HepG2 (cell line): Measurements from ENCODE around the gene MAPRE3. TPM values are rescaled to one million over a fixed set of nuclear protein-coding genes. Genes with fewer than 3 reads are reported as not detected.

ENCODE experiments used
- EZH2 ChIP-seq: conservative IDR thresholded peaks from 2 replicates; pipeline ENCODE4 v1.6.1; 2012; ENCODE audit warnings: mild to moderate bottlenecking, low read depth, low read length, moderate library complexity
- HOXA3 ChIP-seq: sonication (generic); formaldehyde crosslinking; IDR thresholded peaks from 2 replicates; pipeline ENCODE4 v1.5.0; 2020; ENCODE audit warnings: missing genetic modification reagents
- MAF1 ChIP-seq: sonication (generic); formaldehyde crosslinking; IDR thresholded peaks from 2 replicates; pipeline ENCODE4 v1.5.0; 2020; ENCODE audit warnings: missing genetic modification reagents, borderline replicate concordance
- NCOA1 ChIP-seq: sonication (generic); formaldehyde crosslinking; IDR thresholded peaks from 2 replicates; pipeline ENCODE4 v1.9.0; 2021; ENCODE audit warnings: missing genetic modification reagents
- NCOA2 ChIP-seq: sonication (generic); formaldehyde crosslinking; IDR thresholded peaks from 2 replicates; pipeline ENCODE4 v1.8.0; 2022; ENCODE audit warnings: inconsistent platforms
- NFE2 ChIP-seq: sonication (generic); formaldehyde crosslinking; IDR thresholded peaks from 2 replicates; pipeline ENCODE4 v1.4.0; 2020; ENCODE audit warnings: missing genetic modification reagents
- NFKB2 ChIP-seq: sonication (generic); formaldehyde crosslinking; IDR thresholded peaks from 2 replicates; pipeline ENCODE4 v1.4.0; 2020; ENCODE audit warnings: missing genetic modification reagents, borderline replicate concordance
- NKX3-1 ChIP-seq: sonication (generic); formaldehyde crosslinking; IDR thresholded peaks from 2 replicates; pipeline ENCODE4 v1.5.0; 2020; ENCODE audit warnings: missing genetic modification reagents
- NR1H2 ChIP-seq: sonication (generic); formaldehyde crosslinking; IDR thresholded peaks from 2 replicates; pipeline ENCODE4 v1.8.1; 2022; ENCODE audit warnings: low read depth, missing genetic modification reagents, borderline replicate concordance
- PRDM15 ChIP-seq: sonication (generic); formaldehyde crosslinking; IDR thresholded peaks from 2 replicates; pipeline ENCODE4 v1.4.0; 2020; ENCODE audit warnings: missing genetic modification reagents
- RBFOX2 ChIP-seq: fragments of 200-400 bp; formaldehyde crosslinking; IDR thresholded peaks from 2 replicates; pipeline ENCODE4 v1.6.1; 2017; ENCODE audit warnings: low read depth, mild to moderate bottlenecking, low read length
- SNRNP70 ChIP-seq: fragments of 200-400 bp; formaldehyde crosslinking; IDR thresholded peaks from 2 replicates; pipeline ENCODE4 v1.6.1; 2017; ENCODE audit warnings: mild to moderate bottlenecking, low read depth, low read length, moderate library complexity
- TBX3 ChIP-seq: fragments of 450-650 bp; IDR thresholded peaks from 2 replicates; pipeline ENCODE4 v1.6.1; 2017; ENCODE audit warnings: antibody characterized with exemption, mild to moderate bottlenecking, inconsistent platforms, borderline replicate concordance
- TCF7 ChIP-seq: sonication (generic); IDR thresholded peaks from 2 replicates; pipeline ENCODE4 v1.6.1; 2016; ENCODE audit warnings: antibody characterized with exemption, low read depth
- TCF7L2 ChIP-seq: IDR thresholded peaks from 2 replicates; pipeline ENCODE4 v1.6.1; 2011; ENCODE audit warnings: mild to moderate bottlenecking, low read depth, low read length, moderate library complexity
- THRA ChIP-seq: sonication (generic); formaldehyde crosslinking; IDR thresholded peaks from 2 replicates; pipeline ENCODE4 v1.4.0; 2020; ENCODE audit warnings: missing genetic modification reagents, borderline replicate concordance
- UBTF ChIP-seq: sonication (generic); formaldehyde crosslinking; IDR thresholded peaks from 2 replicates; pipeline ENCODE4 v1.4.0; 2020; ENCODE audit warnings: mild to moderate bottlenecking, missing genetic modification reagents
- ZBTB3 ChIP-seq: sonication (generic); formaldehyde crosslinking; IDR thresholded peaks from 2 replicates; pipeline ENCODE4 v1.4.0; 2020; ENCODE audit warnings: low read depth, mild to moderate bottlenecking, moderate library complexity, missing genetic modification reagents, borderline replicate concordance
- ZKSCAN1 ChIP-seq: fragments of 150-350 bp; IDR thresholded peaks from 2 replicates; pipeline ENCODE4 v1.6.1; 2014; ENCODE audit warnings: low read length
- ZNF10 ChIP-seq: sonication (generic); formaldehyde crosslinking; IDR thresholded peaks from 2 replicates; pipeline ENCODE4 v1.4.0; 2020; ENCODE audit warnings: mild to moderate bottlenecking, low read depth, missing genetic modification reagents, borderline replicate concordance
- ZNF580 ChIP-seq: IDR thresholded peaks from 2 replicates; pipeline ENCODE4 v1.6.1; 2016; ENCODE audit warnings: low read depth, borderline replicate concordance
- ZNF660 ChIP-seq: sonication (generic); formaldehyde crosslinking; IDR thresholded peaks from 2 replicates; pipeline ENCODE4 v1.5.1; 2020; ENCODE audit warnings: mild to moderate bottlenecking, low read depth, missing genetic modification reagents, borderline replicate concordance
- ZNF747 ChIP-seq: sonication (generic); formaldehyde crosslinking; IDR thresholded peaks from 2 replicates; pipeline ENCODE4 v1.8.1; 2023; ENCODE audit warnings: missing genetic modification reagents, mild to moderate bottlenecking, borderline replicate concordance
- polyA plus RNA-seq, 8 experiments: library from polyadenylated mRNA; depleted of rRNA in 3 of 8; stranded (reverse) in 7 of 8; unstranded in 1 of 8; fragments of >200 nt; fragmentation: Illumina TruSeq in 4 of 8; extraction: Trizol in 4 of 8; gene quantifications; 2 replicates each; pipeline versions ENCODE4 v1.2.1 to v1.2.3, GENCODE V29; 2011 to 2016; ENCODE audit warnings: low read depth in 4 of 8, missing spikeins in 1 of 8, mixed read lengths in 1 of 8; ENCODE audit not compliant: insufficient read depth in 1 of 8
- total RNA-seq, 5 experiments: library from RNA; depleted of rRNA; stranded (reverse); fragments of >200 nt; fragmentation: Illumina TruSeq; extraction: Trizol; gene quantifications; 2 replicates each; pipeline ENCODE4 v1.2.3, GENCODE V29; 2016; ENCODE audit warnings: low read depth in 1 of 5

The MAPRE3 gene
- total and polyA plus RNA-seq, 2 of the 13 experiments (the other 11 are each of a cell fraction or from before 2014, with no cell fraction given): 0.31 to 0.91 TPM

- TF ChIP-seq UBTF (CRISPR knock-in tag) (peak; percentile 82), MAF1 (CRISPR knock-in tag) (peak; percentile 72; the same call in 1 of the 2 replicates), EZH2 (no peak), ZNF580 (CRISPR knock-in tag) (peak; percentile 85; the same call in 1 of the 2 replicates), TCF7L2 (no peak), NKX3-1 (peak; percentile 96), TBX3 (no peak), HOXA3 (CRISPR knock-in tag) (peak; percentile 95), ZNF660 (CRISPR knock-in tag) (no peak), NFE2 (CRISPR knock-in tag) (no peak), NCOA1 (CRISPR knock-in tag) (no peak), NR1H2 (0 out of 2 replicates have a peak, but pooled peaks have one; percentile 60), SNRNP70 (no peak), ZNF747 (CRISPR knock-in tag) (no peak; the same call in 1 of the 2 replicates), ZBTB3 (CRISPR knock-in tag) (0 out of 2 replicates have a peak, but pooled peaks have one; percentile 66), TCF7 (no peak), NCOA2 (CRISPR knock-in tag) (no peak), ZNF10 (CRISPR knock-in tag) (no peak), ZKSCAN1 (no peak), RBFOX2 (peak; percentile 98), NFKB2 (CRISPR knock-in tag) (peak; percentile 84), THRA (CRISPR knock-in tag) (no peak), PRDM15 (CRISPR knock-in tag) (peak; percentile 17; the same call in 1 of the 2 replicates)
Measured at GRCh38 chr2:27032495-27033252, 62.2 kb downstream of the MAPRE3 start, which contains the start of gene TMEM214 (continued).
